ENCODE results near the gene MGAT5B. TPM values are rescaled to one million over a fixed set of nuclear protein-coding genes. Genes with fewer than 3 reads are reported as not detected.

The MGAT5B gene
- polyA plus RNA-seq, 5 donors = 0.82 to 2.3 (median 1.1) TPM

- no peak for DNase-seq
Observed at GRCh38 chr17:76927577-76927976, 59.4 kb downstream of the MGAT5B start.

- DNase-seq = no peak
Observed at GRCh38 chr17:76927982-76928381, 59.8 kb downstream of the MGAT5B start.

- DNase-seq = no peak
Observed at GRCh38 chr17:76929148-76929547, 60.9 kb downstream of the MGAT5B start.

- no peak for DNase-seq
Observed at GRCh38 chr17:76929601-76930000, 61.4 kb downstream of the MGAT5B start.

- DNase-seq = no peak
Observed at GRCh38 chr17:76930107-76930506, 61.9 kb downstream of the MGAT5B start.

- no peak for DNase-seq
Observed at GRCh38 chr17:76932402-76933333, 64.5 kb downstream of the MGAT5B start.

- DNase-seq = no peak
Observed at GRCh38 chr17:76934561-76935320, 66.5 kb downstream of the MGAT5B start.

- no peak for DNase-seq
Observed at GRCh38 chr17:76935331-76935730, 67.1 kb downstream of the MGAT5B start.

- DNase-seq = no peak
Observed at GRCh38 chr17:76937238-76937637, 69.0 kb downstream of the MGAT5B start.

- no peak for DNase-seq
Observed at GRCh38 chr17:76938009-76938408, 69.8 kb downstream of the MGAT5B start.

GRCh38 chr17:76940295-76940694 is 72.1 kb downstream of the MGAT5B start:
- no peak for DNase-seq

- no peak for DNase-seq
Observed at GRCh38 chr17:76940738-76941350, 72.6 kb downstream of the MGAT5B start.

GRCh38 chr17:76943202-76943601 is 75.0 kb downstream of the MGAT5B start:
- no peak for DNase-seq

GRCh38 chr17:76943781-76944213 is 75.6 kb downstream of the MGAT5B start:
- DNase-seq = no peak

GRCh38 chr17:76944477-76944876 is 76.3 kb downstream of the MGAT5B start:
- no peak for DNase-seq

GRCh38 chr17:76946111-76946771 is 78.0 kb downstream of the MGAT5B start:
- DNase-seq = no peak

GRCh38 chr17:76946772-76947135 is 78.5 kb downstream of the MGAT5B start:
- DNase-seq = no peak

GRCh38 chr17:76947309-76947708 is 79.1 kb downstream of the MGAT5B start:
- DNase-seq = no peak

- DNase-seq = no peak
Observed at GRCh38 chr17:76947771-76948170, 79.6 kb downstream of the MGAT5B start.

- DNase-seq = no peak
Observed at GRCh38 chr17:76948301-76948700, 80.1 kb downstream of the MGAT5B start.

GRCh38 chr17:76948726-76949342 is 80.6 kb downstream of the MGAT5B start:
- no peak for DNase-seq

Data from right lung (tissue), 5 donors.